Measurements from ENCODE around the gene PDXK. TPM values are rescaled to one million over a fixed set of nuclear protein-coding genes. Genes with fewer than 3 reads are reported as not detected.

PDXK gene
- total and polyA plus RNA-seq, 2 experiments from 2014 or later, result 68.0 to 89.7 TPM

GRCh38 chr21:43803558-43804300, 84.8 kb downstream of the PDXK start:
- Histone ChIP-seq H3K27me3 (replicated peaks; ENCODE audit: insufficient read depth) (no peaks in the 10 kb centered on the region), H3F3A (ENCODE audit: insufficient read depth) (peaks cover 6% of the 10 kb centered on the region; the same call in 1 of the 2 replicates), H2AFZ (no peak overlapping the region), H3K4me3 (no peak overlapping the region), H4K20me1 (ENCODE audit: insufficient read depth) (no peaks in the 10 kb centered on the region), H3K9ac (no peak overlapping the region), H3K79me2 (ENCODE audit: insufficient read depth) (no peaks in the 10 kb centered on the region), H3K9me3 (ENCODE audit: low read depth) (no peaks in the 10 kb centered on the region), H3K9me2 (ENCODE audit: insufficient read depth) (no peaks in the 10 kb centered on the region), H3K27ac (no peak overlapping the region), H3K4me1 (ENCODE audit: insufficient read depth) (no peaks in the 10 kb centered on the region), H3K36me3 (ENCODE audit: low read depth) (no peaks in the 10 kb centered on the region), H3K4me2 (ENCODE audit: unreplicated experiment) (no peak overlapping the region)
- DNase-seq, result no peak
- no peak for TF ChIP-seq EZH2 (IDR thresholded peaks at IDR 0.05; ENCODE audit: insufficient read depth, poor library complexity, severe bottlenecking)
- TF ChIP-seq EZH2phosphoT487 (IDR thresholded peaks at IDR 0.05; ENCODE audit: insufficient read depth, low read depth), result no peak
- in situ Hi-C loops (cut with MboI), result no loop called here
- WGBS, 2 experiments (ENCODE audit: low coverage in 1 of 2, low lambda C conversion rate in 2 of 2, missing lambda C conversion rate in 2 of 2), result 91 to 92% methylated on average over 28 to 33 of the region's 33 CpGs

- Histone ChIP-seq H3K27me3 (replicated peaks; ENCODE audit: insufficient read depth) (no peaks in the 10 kb centered on the region), H3K36me3 (ENCODE audit: low read depth) (no peaks in the 10 kb centered on the region), H4K20me1 (ENCODE audit: insufficient read depth) (no peaks in the 10 kb centered on the region), H2AFZ (no peak overlapping the region), H3K4me3 (no peak overlapping the region), H3F3A (ENCODE audit: insufficient read depth) (peaks cover 6% of the 10 kb centered on the region; the same call in 1 of the 2 replicates), H3K9ac (no peak overlapping the region), H3K79me2 (ENCODE audit: insufficient read depth) (no peaks in the 10 kb centered on the region), H3K9me3 (ENCODE audit: low read depth) (no peaks in the 10 kb centered on the region), H3K4me1 (ENCODE audit: insufficient read depth) (no peaks in the 10 kb centered on the region), H3K4me2 (ENCODE audit: unreplicated experiment) (no peak overlapping the region), H3K27ac (no peak overlapping the region), H3K9me2 (ENCODE audit: insufficient read depth) (no peaks in the 10 kb centered on the region)
- DNase-seq, result no peak
- in situ Hi-C loops (cut with MboI), result no loop called here
- 88 to 90% methylated on average over 14 of the region's 14 CpGs for WGBS, 2 experiments (ENCODE audit: low coverage in 1 of 2, low lambda C conversion rate in 2 of 2, missing lambda C conversion rate in 2 of 2)
- TF ChIP-seq EZH2phosphoT487 (IDR thresholded peaks at IDR 0.05; ENCODE audit: insufficient read depth, low read depth), result no peak
These were observed 86.4 kb downstream of the PDXK start for GRCh38 chr21:43805275-43805800.

GRCh38 chr21:43806017-43806710, 87.2 kb downstream of the PDXK start:
- TF ChIP-seq EZH2 (IDR thresholded peaks at IDR 0.05; ENCODE audit: insufficient read depth, poor library complexity, severe bottlenecking) (no peak), EZH2phosphoT487 (IDR thresholded peaks at IDR 0.05; ENCODE audit: insufficient read depth, low read depth) (no peak)
- Histone ChIP-seq H3K9ac (no peak overlapping the region), H3K27me3 (replicated peaks; ENCODE audit: insufficient read depth) (no peaks in the 10 kb centered on the region), H3K4me3 (no peak overlapping the region), H3F3A (ENCODE audit: insufficient read depth) (peaks cover 6% of the 10 kb centered on the region; the same call in 1 of the 2 replicates), H3K9me3 (ENCODE audit: low read depth) (no peaks in the 10 kb centered on the region), H3K4me2 (ENCODE audit: unreplicated experiment) (no peak overlapping the region), H3K27ac (no peak overlapping the region), H3K4me1 (ENCODE audit: insufficient read depth) (no peaks in the 10 kb centered on the region), H4K20me1 (ENCODE audit: insufficient read depth) (no peaks in the 10 kb centered on the region), H3K79me2 (ENCODE audit: insufficient read depth) (no peaks in the 10 kb centered on the region), H3K36me3 (ENCODE audit: low read depth) (no peaks in the 10 kb centered on the region), H3K9me2 (ENCODE audit: insufficient read depth) (no peaks in the 10 kb centered on the region), H2AFZ (no peak overlapping the region)
- no peak for DNase-seq
- WGBS, 2 experiments (ENCODE audit: low coverage in 1 of 2, low lambda C conversion rate in 2 of 2, missing lambda C conversion rate in 2 of 2), result 84 to 86% methylated on average over 21 of the region's 21 CpGs
- in situ Hi-C loops (cut with MboI), result no loop called here

- no peak overlapping the region for H3K27ac ChIP-seq
- no peak overlapping the region for H3K4me2 ChIP-seq (ENCODE audit: unreplicated experiment)
- H3K9me3 ChIP-seq (ENCODE audit: low read depth), result no peaks in the 10 kb centered on the region
- no peak for TF ChIP-seq EZH2 (IDR thresholded peaks at IDR 0.05; ENCODE audit: insufficient read depth, poor library complexity, severe bottlenecking)
- TF ChIP-seq EZH2phosphoT487 (IDR thresholded peaks at IDR 0.05; ENCODE audit: insufficient read depth, low read depth), result no peak
- WGBS, 2 experiments (ENCODE audit: low coverage in 1 of 2, low lambda C conversion rate in 2 of 2, missing lambda C conversion rate in 2 of 2), result 84 to 92% methylated on average over 14 to 18 of the region's 18 CpGs
- H3K9ac ChIP-seq, result no peak overlapping the region
- no peak overlapping the region for H2AFZ ChIP-seq
- in situ Hi-C loops (cut with MboI), result no loop called here
- H3K4me1 ChIP-seq (ENCODE audit: insufficient read depth), result no peaks in the 10 kb centered on the region
- DNase-seq, result no peak
- no peaks in the 10 kb centered on the region for H3K79me2 ChIP-seq (ENCODE audit: insufficient read depth)
- no peaks in the 10 kb centered on the region for H3K9me2 ChIP-seq (ENCODE audit: insufficient read depth)
- H3K27me3 ChIP-seq (replicated peaks; ENCODE audit: insufficient read depth), result no peaks in the 10 kb centered on the region
- no peaks in the 10 kb centered on the region for H4K20me1 ChIP-seq (ENCODE audit: insufficient read depth)
- H3F3A ChIP-seq (ENCODE audit: insufficient read depth), result peaks cover 6% of the 10 kb centered on the region; the same call in 1 of the 2 replicates
- no peaks in the 10 kb centered on the region for H3K36me3 ChIP-seq (ENCODE audit: low read depth)
- H3K4me3 ChIP-seq, result no peak overlapping the region
These were observed 89.4 kb downstream of the PDXK start for GRCh38 chr21:43808367-43808766.

Measured in GM23248 (cell line).